Heart left ventricle (tissue), 16 donors: ENCODE results near the gene WDR18. TPM values are rescaled to one million over a fixed set of nuclear protein-coding genes. Genes with fewer than 3 reads are reported as not detected.

Experiments used
- ATAC-seq, 4 donors: fragments of 200-7000 bp; cut with Tn5 transposase; one replicate each; pipeline ENCODE4 v1.9.1; 2020 to 2022; ENCODE audit warnings: moderate library complexity in 4 of 4, mild to moderate bottlenecking in 3 of 4, moderate number of reproducible peaks in 1 of 4
- DNase-seq, 5 donors: peaks; one replicate each; pipeline ENCODE4 v3.0.0-alpha.2; 2020
- H3K27ac ChIP-seq, 12 donors: fragments of 200-600 bp; sonication (generic) in 4 of 12; one replicate each; pipeline versions ENCODE4 v1.5.0 to v1.8.0; 2016 to 2022; ENCODE audit warnings: mild to moderate bottlenecking in 2 of 12
- H3K27me3 ChIP-seq, 9 donors: fragments of 200-600 bp; sonication (generic) in 2 of 9; one replicate each; pipeline versions ENCODE4 v1.5.1 to v1.8.0; 2016 to 2022; ENCODE audit warnings: mild to moderate bottlenecking in 3 of 9
- H3K36me3 ChIP-seq, 9 donors: fragments of 200-600 bp; sonication (generic) in 2 of 9; one replicate each; pipeline versions ENCODE4 v1.5.0 to v1.8.0; 2018 to 2022; ENCODE audit warnings: mild to moderate bottlenecking in 2 of 9
- H3K4me1 ChIP-seq, 12 donors: fragments of 200-600 bp; sonication (generic) in 4 of 12; one replicate each; pipeline versions ENCODE4 v1.5.0 to v1.8.0; 2016 to 2022; ENCODE audit warnings: mild to moderate bottlenecking in 3 of 12
- H3K4me3 ChIP-seq, 12 donors: fragments of 200-600 bp; sonication (generic) in 4 of 12; one replicate each; pipeline versions ENCODE4 v1.5.0 to v1.8.0; 2017 to 2022; ENCODE audit warnings: mild to moderate bottlenecking in 9 of 12, moderate library complexity in 4 of 12
- H3K9me3 ChIP-seq, 12 donors: fragments of 200-600 bp; sonication (generic) in 4 of 12; one replicate each; pipeline versions ENCODE4 v1.5.0 to v1.8.0; 2016 to 2022; ENCODE audit warnings: mild to moderate bottlenecking in 1 of 12
- POLR2A ChIP-seq, 2 donors: fragments of 450-650 bp; IDR thresholded peaks; one replicate each; pipeline ENCODE4 v1.6.1; 2017; ENCODE audit warnings: antibody characterized with exemption in 2 of 2, mild to moderate bottlenecking in 2 of 2, moderate library complexity in 2 of 2
- WGBS, 4 donors: extraction: QIAGEN DNeasy Blood & Tissue Kit in 2 of 4; methylation state at CpG; one replicate each; pipeline versions ENCODE4 v1.1.5 to v1.1.7; 2013 to 2018; 5-methylcytosine and 5-hydroxymethylcytosine counted together
- intact Hi-C, 10 donors: fragments of 100-400 bp; cut with DNase I; formaldehyde crosslinking; loops; one replicate each; pipeline versions ENCODE4 v1.11.1 to v1.14.2; 2022
- polyA plus RNA-seq, 2 donors: library from polyadenylated mRNA; stranded (reverse); fragments of 200-250 nt; gene quantifications; one replicate each; pipeline ENCODE4 v1.2.3, GENCODE V29; 2013
- total RNA-seq, 9 donors: library from RNA; depleted of rRNA in 2 of 9; stranded (reverse); fragments of >200 nt in 2 of 9; fragmentation: NEBNext Ultra II Directional in 3 of 9; extraction: Animal tissue kit (Norgen Biotek cat#: 25700) in 3 of 9; gene quantifications; one replicate each; pipeline versions ENCODE4 v1.1.0 to v1.2.4, GENCODE V29; 2016 to 2023
- TF ChIP-seq, protein P1 (sequence below), 12 donors: fragments of 200-600 bp; sonication (generic) in 4 of 12; IDR thresholded peaks; one replicate each; pipeline versions ENCODE4 v1.5.0 to v1.8.0; 2018 to 2022; ENCODE audit warnings: antibody characterized with exemption in 12 of 12, mild to moderate bottlenecking in 5 of 12
- donor health status: ischemic (EF 13 %, LVEDD 7.1; RV severe dilation, severe dysfunction).
- donor health status: healthy with polysubstance abuse.
- donor health status: DM: no; HTN: yes; CAD: no.
- donor health status: DM: no; HTN: no; CAD: no.
- donor health status: ischemic (EF 25% LVEDD 6.9; RV normal size, moderate dysfunction).
- donor health status: ischemic (EF 25% LVEDD 5.7; RV mildly dilated, moderate dysfunction).
- donor health status: healthy.
- donor health status: DM: yes; HTN: yes; CAD: no.
- donor health status: ischemic (EF 35%, LVEDD 5.7; RV mildly dilated, moderate dysfunction).
- donor health status: nonischemic (EF 11% LVEDD 7.7; RV severe dilation, severe dysfunction).
- donor health status: DM: yes; HTN: yes; CAD: no.
- donor health status: PGD.
- donor health status: ischemic (EF 29% LVEDD 5.4; RV normal size, mild dysfunction).
- donor health status: nonischemic (EF 23%, LVEDD 6.1; RV moderate dilation, normal function).

WDR18 gene
- total and polyA plus RNA-seq, 11 donors, result 15.6 to 36.3 (median 19.4) TPM

DNA sequence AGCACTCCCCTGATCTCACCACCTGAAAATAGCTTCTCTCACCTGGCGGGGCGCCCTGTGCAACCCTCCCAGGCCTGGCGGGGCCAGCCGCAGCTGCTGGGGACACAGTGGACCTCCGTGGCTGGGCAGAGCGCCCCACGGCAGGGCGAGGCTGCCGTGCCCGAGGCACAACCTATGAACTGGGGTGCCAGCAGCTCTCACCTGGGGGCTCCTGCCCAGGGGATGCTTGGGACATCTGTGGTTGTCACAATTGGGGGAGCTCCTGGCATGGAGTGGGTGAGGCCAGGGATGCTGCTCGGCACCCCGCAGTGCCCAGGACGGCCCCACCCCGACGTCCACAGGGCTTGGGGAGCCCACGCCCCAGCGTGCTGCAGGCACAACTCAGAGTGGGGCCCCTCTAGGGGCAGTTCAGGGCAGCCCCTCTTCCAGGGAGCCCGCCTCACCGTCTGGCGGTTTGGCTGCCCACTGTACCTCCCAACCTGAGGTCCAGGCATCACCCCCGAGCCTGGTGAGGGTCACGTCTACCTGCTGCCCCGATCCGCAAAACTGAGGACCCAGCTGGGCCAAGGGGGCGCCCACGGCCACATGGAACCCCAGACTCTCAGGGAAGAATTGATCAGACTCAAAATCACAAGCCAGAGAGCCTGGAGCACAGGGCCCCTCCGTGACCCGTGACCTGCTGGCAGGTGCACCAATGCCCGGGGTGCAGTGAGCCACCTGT lies 31.1 kb downstream of the WDR18 start:
- H3K9me3 ChIP-seq, result no peaks in the 10 kb centered on the region
- intact Hi-C loops, result no loop called here
- no peak for ATAC-seq
- no peak for DNase-seq
- WGBS, 4 donors, result 86 to 88% (median 86%) methylated on average over 16 to 29 of the region's 29 CpGs; no CpG with 5 or more reads in 1 of the 4 donors
- H3K27ac ChIP-seq, result peak overlapping the region in 1 of 12 donors; percentile 44
- TF ChIP-seq, protein P1, sequence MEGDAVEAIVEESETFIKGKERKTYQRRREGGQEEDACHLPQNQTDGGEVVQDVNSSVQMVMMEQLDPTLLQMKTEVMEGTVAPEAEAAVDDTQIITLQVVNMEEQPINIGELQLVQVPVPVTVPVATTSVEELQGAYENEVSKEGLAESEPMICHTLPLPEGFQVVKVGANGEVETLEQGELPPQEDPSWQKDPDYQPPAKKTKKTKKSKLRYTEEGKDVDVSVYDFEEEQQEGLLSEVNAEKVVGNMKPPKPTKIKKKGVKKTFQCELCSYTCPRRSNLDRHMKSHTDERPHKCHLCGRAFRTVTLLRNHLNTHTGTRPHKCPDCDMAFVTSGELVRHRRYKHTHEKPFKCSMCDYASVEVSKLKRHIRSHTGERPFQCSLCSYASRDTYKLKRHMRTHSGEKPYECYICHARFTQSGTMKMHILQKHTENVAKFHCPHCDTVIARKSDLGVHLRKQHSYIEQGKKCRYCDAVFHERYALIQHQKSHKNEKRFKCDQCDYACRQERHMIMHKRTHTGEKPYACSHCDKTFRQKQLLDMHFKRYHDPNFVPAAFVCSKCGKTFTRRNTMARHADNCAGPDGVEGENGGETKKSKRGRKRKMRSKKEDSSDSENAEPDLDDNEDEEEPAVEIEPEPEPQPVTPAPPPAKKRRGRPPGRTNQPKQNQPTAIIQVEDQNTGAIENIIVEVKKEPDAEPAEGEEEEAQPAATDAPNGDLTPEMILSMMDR (IDR thresholded peaks at IDR 0.05), result no peak
- TF ChIP-seq POLR2A (IDR thresholded peaks at IDR 0.05), result no peak
- peaks cover 30 to 61% (median 53%) of the 10 kb centered on the region in 12 donors for H3K4me1 ChIP-seq
- H3K4me3 ChIP-seq, result no peak overlapping the region
- no peaks in the 10 kb centered on the region for H3K27me3 ChIP-seq
- H3K36me3 ChIP-seq, result peaks cover 0 to 54% (median 40%) of the 10 kb centered on the region in 9 donors

DNA sequence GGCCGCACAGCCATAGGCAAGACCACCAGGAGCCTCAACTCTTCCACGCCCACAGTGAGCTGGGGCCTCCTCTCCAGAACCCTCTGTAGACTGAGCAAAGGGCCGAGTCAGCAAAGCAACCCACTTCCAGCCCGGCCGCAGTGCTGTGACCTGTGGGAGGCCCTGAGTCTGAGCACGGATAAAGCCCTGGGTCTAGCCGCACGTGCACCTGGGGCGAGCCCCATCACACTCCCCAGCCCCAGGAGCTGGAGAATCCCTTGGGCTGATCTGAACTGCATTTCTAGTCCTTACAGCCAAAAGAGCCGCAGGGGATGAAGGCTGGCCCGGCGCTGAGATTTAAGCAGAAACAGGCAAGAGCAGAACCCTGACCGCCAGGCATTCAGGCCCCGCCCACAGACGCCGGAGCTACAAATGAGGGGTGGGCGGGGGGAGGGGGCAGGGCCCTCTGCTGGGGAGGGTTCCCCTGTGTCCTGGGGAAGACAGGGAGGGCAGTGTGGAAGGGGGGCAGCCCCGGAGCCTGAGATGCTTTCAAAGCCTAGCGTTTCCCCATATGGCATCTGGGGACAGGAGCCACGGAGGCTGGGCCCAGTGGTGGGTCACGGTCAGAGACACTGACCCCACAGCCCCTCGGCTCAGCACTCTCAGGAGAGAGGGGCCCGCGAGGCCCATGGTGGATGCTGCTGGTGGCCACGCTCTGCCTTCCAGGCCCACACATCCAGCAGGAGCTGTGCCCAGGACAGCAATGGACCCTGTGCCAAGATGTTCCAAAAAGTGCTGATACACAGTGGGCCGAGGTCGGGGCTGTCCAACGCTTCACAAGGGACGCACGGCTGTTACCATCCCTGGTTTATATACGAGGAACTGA lies 31.9 kb downstream of the WDR18 start:
- Histone ChIP-seq H3K4me3 (no peak overlapping the region), H3K27ac (peak overlapping the region in 6 of 12 donors; percentile 24 to 74 (median 50)), H3K9me3 (no peaks in the 10 kb centered on the region), H3K4me1 (peaks cover 30 to 64% (median 53%) of the 10 kb centered on the region in 12 donors), H3K36me3 (peaks cover 0 to 47% (median 32%) of the 10 kb centered on the region in 9 donors), H3K27me3 (no peaks in the 10 kb centered on the region)
- 57 to 63% (median 61%) methylated on average over 16 to 31 of the region's 31 CpGs for WGBS, 4 donors
- ATAC-seq (no peak), DNase-seq (no peak)
- intact Hi-C loops, result no loop called here
- no peak for TF ChIP-seq POLR2A (IDR thresholded peaks at IDR 0.05)
- TF ChIP-seq, protein P1 (IDR thresholded peaks at IDR 0.05), result no peak

DNA sequence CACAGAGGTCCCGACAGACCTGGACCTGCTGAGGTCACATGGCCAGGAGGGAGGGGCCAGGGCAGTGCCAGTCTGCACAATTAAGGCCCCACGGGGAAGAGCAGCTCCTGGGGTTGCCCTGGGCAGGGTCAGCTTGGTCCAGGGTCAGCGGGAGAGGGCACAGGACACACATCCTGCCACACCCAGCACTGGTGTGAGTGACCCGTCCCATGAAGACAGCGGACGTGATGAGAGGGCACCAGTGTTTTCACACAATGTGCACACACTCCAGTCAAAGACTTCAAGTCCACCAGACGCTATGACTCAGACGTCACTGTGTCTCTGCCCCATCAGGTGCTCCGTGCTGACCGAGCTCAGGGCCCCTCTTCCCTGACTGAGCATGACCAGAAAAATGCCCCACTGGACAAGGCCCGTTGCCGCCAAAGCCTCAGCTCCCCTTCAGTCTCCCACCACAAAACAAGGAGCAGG lies 32.5 kb downstream of the WDR18 start:
- peak overlapping the region in 10 of 12 donors; percentile 3 to 74 (median 38) for H3K27ac ChIP-seq
- TF ChIP-seq, protein P1 (IDR thresholded peaks at IDR 0.05), result no peak
- TF ChIP-seq POLR2A (IDR thresholded peaks at IDR 0.05), result no peak

More for the DNA sequence above, 32.5 kb downstream of the WDR18 start:
- ATAC-seq, result peak in 1 of 4 donors; percentile 0
- Histone ChIP-seq H3K4me1 (peaks cover 30 to 66% (median 54%) of the 10 kb centered on the region in 12 donors), H3K36me3 (peaks cover 0 to 40% (median 26%) of the 10 kb centered on the region in 9 donors), H3K9me3 (no peaks in the 10 kb centered on the region), H3K4me3 (no peak overlapping the region), H3K27me3 (no peaks in the 10 kb centered on the region)
- intact Hi-C loops, result no loop called here
- DNase-seq, result no peak
- WGBS, 4 donors, result 16 to 40% (median 28%) methylated on average over 4 to 12 of the region's 12 CpGs
